ENCODE measurements around the gene FEM1A. TPM values are rescaled to one million over a fixed set of nuclear protein-coding genes. Genes with fewer than 3 reads are reported as not detected.

The FEM1A gene
- total and polyA plus RNA-seq, 2 of the 13 experiments (the other 11 are each of a cell fraction or from before 2014, with no cell fraction given) = 3.2 to 10.8 TPM

DNA sequence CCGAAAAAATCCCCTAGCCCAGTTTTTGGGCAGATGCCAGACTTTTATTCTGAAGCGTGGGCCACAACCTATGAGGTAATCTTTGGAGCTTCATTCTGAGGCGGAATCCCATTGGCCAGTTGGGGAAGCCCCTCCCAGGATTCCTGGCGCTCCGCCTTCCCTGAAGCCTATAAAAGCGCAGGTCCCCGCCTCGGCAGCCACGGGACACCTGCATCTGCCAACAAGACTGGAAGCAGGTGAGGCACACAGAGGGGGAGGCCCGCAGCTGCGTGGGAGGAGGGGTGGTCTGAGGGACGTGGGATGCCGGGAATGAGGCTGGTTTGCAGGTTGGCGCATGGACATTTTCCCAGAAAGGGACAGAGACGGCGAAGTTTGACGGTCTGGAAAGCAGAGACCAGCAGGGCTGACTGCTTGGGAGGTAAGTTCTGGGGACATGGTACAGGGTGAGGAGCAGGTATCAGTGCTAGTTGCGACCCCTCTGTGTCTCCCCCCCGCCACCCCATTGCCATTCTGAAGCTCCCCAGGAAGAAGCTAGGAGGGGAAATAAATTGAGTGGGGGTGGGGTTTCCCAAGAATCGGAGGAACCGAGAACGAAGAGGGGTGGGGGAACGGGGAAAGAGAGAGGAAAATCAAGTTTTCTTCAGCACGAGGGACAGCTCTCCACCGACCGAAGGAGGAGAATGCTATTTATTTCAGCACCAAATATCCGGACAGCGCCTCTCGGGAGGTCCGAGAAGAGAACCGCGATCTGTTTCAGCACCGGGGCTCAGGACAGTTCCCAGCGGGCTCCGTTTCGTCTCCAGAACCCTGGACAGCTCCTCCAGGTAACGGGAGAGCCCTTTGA is 22.4 kb upstream of the FEM1A start (continued):
- TF ChIP-seq, protein P1, sequence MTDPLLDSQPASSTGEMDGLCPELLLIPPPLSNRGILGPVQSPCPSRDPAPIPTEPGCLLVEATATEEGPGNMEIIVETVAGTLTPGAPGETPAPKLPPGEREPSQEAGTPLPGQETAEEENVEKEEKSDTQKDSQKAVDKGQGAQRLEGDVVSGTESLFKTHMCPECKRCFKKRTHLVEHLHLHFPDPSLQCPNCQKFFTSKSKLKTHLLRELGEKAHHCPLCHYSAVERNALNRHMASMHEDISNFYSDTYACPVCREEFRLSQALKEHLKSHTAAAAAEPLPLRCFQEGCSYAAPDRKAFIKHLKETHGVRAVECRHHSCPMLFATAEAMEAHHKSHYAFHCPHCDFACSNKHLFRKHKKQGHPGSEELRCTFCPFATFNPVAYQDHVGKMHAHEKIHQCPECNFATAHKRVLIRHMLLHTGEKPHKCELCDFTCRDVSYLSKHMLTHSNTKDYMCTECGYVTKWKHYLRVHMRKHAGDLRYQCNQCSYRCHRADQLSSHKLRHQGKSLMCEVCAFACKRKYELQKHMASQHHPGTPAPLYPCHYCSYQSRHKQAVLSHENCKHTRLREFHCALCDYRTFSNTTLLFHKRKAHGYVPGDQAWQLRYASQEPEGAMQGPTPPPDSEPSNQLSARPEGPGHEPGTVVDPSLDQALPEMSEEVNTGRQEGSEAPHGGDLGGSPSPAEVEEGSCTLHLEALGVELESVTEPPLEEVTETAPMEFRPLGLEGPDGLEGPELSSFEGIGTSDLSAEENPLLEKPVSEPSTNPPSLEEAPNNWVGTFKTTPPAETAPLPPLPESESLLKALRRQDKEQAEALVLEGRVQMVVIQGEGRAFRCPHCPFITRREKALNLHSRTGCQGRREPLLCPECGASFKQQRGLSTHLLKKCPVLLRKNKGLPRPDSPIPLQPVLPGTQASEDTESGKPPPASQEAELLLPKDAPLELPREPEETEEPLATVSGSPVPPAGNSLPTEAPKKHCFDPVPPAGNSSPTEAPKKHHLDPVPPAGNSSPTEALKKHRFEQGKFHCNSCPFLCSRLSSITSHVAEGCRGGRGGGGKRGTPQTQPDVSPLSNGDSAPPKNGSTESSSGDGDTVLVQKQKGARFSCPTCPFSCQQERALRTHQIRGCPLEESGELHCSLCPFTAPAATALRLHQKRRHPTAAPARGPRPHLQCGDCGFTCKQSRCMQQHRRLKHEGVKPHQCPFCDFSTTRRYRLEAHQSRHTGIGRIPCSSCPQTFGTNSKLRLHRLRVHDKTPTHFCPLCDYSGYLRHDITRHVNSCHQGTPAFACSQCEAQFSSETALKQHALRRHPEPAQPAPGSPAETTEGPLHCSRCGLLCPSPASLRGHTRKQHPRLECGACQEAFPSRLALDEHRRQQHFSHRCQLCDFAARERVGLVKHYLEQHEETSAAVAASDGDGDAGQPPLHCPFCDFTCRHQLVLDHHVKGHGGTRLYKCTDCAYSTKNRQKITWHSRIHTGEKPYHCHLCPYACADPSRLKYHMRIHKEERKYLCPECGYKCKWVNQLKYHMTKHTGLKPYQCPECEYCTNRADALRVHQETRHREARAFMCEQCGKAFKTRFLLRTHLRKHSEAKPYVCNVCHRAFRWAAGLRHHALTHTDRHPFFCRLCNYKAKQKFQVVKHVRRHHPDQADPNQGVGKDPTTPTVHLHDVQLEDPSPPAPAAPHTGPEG (CRISPR knock-in tag; IDR thresholded peaks at IDR 0.05) = peak; percentile 99
- peak; percentile 100 for TF ChIP-seq MTF1 (CRISPR knock-in tag; IDR thresholded peaks at IDR 0.05)
- no peak for TF ChIP-seq SRSF9 (IDR thresholded peaks at IDR 0.05; ENCODE audit: borderline replicate concordance, insufficient read depth, low read depth, low read length, poor library complexity, severe bottlenecking)
- TF ChIP-seq ZNF446 (CRISPR knock-in tag; IDR thresholded peaks at IDR 0.05) = peak; percentile 100
- peak; percentile 98 for TF ChIP-seq FOXJ3 (CRISPR knock-in tag; IDR thresholded peaks at IDR 0.05; ENCODE audit: borderline replicate concordance)
- TF ChIP-seq TRIM24 (CRISPR knock-in tag; IDR thresholded peaks at IDR 0.05) = no peak
- TF ChIP-seq ARNT (IDR thresholded peaks at IDR 0.05) = no peak
- TF ChIP-seq CC2D1A (CRISPR knock-in tag; IDR thresholded peaks at IDR 0.05) = peak; percentile 100
- peak; percentile 95 for TF ChIP-seq FOXA3 (CRISPR knock-in tag; IDR thresholded peaks at IDR 0.05)
- peak; percentile 99 for TF ChIP-seq PITX1 (CRISPR knock-in tag; IDR thresholded peaks at IDR 0.05)
- TF ChIP-seq NFRKB (IDR thresholded peaks at IDR 0.05) = no peak
- peak; percentile 100 for TF ChIP-seq FOXO4 (CRISPR knock-in tag; conservative IDR thresholded peaks at IDR 0.05)
- TF ChIP-seq SIN3B (IDR thresholded peaks at IDR 0.05; ENCODE audit: low read length) = peak; percentile 83
- TF ChIP-seq ELF3 (CRISPR knock-in tag; IDR thresholded peaks at IDR 0.05) = peak; percentile 100
- peak; percentile 100 for TF ChIP-seq ZBTB42 (CRISPR knock-in tag; IDR thresholded peaks at IDR 0.05)
- peak; percentile 99 for TF ChIP-seq NFE2L1 (CRISPR knock-in tag; IDR thresholded peaks at IDR 0.05; ENCODE audit: borderline replicate concordance)
- no peak for TF ChIP-seq ZFP36 (IDR thresholded peaks at IDR 0.05; ENCODE audit: borderline replicate concordance, low read depth, low read length, partially characterized antibody)
- peak; percentile 100 for TF ChIP-seq ZNF124 (CRISPR knock-in tag; IDR thresholded peaks at IDR 0.05)
- peak; percentile 100 for TF ChIP-seq ZNF224 (CRISPR knock-in tag; IDR thresholded peaks at IDR 0.05)
- peak; percentile 65; the same call in 1 of the 2 replicates for TF ChIP-seq ARID3A (IDR thresholded peaks at IDR 0.05; ENCODE audit: low read depth, low read length)
- TF ChIP-seq ZNF136 (CRISPR knock-in tag; IDR thresholded peaks at IDR 0.05; ENCODE audit: low read depth) = peak; percentile 100
- peak; percentile 100 for TF ChIP-seq ZNF558 (CRISPR knock-in tag; IDR thresholded peaks at IDR 0.05; ENCODE audit: borderline replicate concordance)
